ENCODE results near the gene SND1.

SND1 gene

DNA sequence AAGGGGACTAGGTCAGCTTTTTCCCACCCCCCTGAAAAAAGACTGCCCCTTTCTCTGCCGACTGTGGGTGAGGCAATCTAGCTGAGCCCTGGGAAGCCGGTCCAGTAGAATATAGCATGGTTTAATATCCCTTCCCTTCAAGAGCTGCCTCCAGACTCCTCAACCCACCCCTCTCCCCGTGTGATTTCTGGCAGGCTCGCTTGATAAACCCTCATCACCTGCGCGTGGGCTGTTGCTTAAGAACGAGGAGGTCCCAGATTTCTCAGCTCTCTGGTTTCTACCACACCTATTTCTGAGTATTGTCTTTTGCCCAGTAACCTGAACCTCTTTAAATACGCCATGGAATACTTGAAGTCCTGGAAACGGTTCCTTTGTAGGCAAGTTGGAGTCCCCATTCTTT, 381.3 kb downstream of the SND1 start:
- DNase-seq, result no peak

GRCh38 chr7:128034825-128035224, 382.8 kb downstream of the SND1 start:
- no peak for DNase-seq

- no peak for DNase-seq
Observed at GRCh38 chr7:128035712-128036111, 383.7 kb downstream of the SND1 start.

DNA sequence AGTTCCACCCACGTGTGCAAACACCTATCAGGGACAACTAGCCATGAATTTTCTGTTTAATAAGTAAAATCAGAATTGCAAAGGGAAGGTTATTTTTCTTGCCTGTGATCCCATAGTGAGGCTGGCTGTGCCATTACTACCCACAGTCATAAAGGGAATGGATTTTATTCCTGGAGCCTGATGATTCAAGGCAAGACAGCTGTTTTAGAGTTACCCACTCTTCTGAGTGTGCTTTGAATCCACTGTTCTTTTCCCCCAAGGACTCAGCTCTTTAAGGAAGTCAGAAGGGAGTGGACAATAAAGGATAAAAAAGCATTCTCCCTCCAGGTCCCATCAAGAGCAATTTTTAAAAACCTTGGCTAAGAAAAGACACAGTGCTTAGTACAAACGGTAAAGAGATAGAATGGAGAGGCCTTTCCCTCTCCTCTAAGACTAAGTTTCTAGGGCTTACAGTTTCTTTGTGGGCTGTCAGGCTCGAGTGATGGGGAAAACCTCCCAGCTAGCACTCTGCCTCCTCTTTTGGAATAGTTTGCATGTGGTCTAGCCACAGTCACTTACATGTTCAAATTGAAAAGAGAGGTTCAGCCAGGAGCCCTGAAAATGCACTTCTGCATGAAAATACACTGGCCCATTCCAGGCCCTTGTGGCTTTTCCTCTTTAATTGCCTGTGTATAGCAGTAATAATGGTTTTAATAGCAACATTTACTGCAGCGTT, 384.4 kb downstream of the SND1 start:
- no peak for DNase-seq

GRCh38 chr7:128037081-128037480, 385.1 kb downstream of the SND1 start:
- no peak for DNase-seq

GRCh38 chr7:128037880-128038619, 386.1 kb downstream of the SND1 start:
- no peak for DNase-seq

DNA sequence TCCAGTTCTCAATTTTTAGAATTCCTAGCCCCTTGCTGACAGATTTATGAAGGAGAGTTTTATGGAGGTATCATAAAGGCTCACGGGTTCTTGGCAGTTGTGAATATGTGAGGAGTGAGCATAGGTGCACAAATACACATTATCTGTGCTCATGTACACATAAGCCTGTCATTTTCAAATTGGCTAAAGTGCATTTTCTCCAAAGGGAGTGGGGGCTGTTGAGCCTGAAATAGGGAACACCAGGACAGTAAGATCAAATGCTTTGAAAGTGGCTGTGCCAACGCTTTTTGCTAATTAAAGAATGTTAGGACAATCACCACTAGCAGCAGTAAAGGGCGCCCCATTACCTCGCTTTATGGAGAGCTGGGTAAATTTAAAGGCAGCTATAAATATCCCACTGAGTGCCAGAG, 387.6 kb downstream of the SND1 start:
- DNase-seq, result peak; percentile 56

- DNase-seq, result no peak
Observed at GRCh38 chr7:128040205-128040604, 388.2 kb downstream of the SND1 start.

- DNase-seq, result no peak
Observed at GRCh38 chr7:128041203-128041602, 389.2 kb downstream of the SND1 start.

DNA sequence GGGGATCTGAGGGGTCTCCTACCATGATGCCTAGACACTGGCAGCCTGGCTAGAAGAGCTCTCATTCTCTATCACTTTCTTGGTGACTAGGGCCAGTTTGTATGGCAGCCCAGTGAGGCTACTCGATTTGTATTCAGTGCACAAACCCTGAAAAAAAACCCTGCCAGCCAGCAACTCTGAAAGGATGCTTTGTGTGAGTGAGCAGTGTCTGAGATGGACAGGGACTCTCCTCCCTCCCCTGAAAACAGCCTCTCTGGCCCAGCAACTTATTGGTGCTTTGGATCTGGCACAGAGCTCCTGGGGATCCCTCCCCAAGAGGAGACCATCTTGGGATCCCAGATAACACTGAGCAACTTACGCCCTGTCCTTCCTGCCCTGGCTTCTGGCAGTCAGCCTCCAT, 390.0 kb downstream of the SND1 start:
- DNase-seq, result no peak

GRCh38 chr7:128044064-128044463, 392.1 kb downstream of the SND1 start:
- DNase-seq, result no peak

DNA sequence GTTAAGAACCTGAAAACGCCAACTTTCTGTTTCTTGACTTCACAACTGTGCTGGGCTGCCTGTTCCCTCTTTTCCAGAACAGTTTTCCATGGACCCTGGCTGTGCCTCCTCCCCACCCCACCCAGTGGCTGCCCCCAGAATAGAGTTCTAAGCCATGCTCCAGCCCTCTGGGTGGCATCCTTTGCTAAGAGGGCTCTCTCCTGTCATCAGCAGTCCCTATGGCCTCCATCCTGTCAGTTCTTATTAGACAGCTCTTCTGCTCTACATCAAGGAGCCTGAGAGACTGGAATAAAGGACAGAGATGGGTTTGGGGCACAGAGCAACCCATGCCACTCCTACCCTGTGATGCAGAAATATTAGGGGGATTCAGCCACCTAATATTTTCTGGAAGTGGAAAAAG, 393.2 kb downstream of the SND1 start:
- no peak for DNase-seq

- no peak for DNase-seq
Observed at GRCh38 chr7:128045766-128046165, 393.8 kb downstream of the SND1 start.

GRCh38 chr7:128052404-128052803, 400.4 kb downstream of the SND1 start:
- no peak for DNase-seq

DNA sequence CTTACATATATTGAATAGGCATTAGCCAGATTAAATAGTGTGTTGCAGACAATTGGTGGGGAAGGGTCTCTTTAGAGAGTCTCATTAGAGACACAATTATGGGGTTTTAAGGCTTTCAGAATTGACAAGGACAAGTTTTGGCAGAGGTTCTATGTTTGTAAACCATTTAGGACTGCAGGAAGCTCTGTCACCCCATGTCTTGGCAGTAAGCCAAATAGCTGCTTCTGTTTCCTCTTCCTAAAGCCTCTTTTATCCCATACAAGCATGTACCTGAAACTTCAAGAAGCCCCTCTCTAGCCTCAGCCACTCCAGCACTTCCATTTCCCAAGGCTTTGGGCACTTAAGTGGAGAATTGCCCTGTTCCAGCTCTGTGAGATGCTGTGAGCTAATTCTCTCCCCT, 401.0 kb downstream of the SND1 start:
- peak; percentile 95 for DNase-seq

DNA sequence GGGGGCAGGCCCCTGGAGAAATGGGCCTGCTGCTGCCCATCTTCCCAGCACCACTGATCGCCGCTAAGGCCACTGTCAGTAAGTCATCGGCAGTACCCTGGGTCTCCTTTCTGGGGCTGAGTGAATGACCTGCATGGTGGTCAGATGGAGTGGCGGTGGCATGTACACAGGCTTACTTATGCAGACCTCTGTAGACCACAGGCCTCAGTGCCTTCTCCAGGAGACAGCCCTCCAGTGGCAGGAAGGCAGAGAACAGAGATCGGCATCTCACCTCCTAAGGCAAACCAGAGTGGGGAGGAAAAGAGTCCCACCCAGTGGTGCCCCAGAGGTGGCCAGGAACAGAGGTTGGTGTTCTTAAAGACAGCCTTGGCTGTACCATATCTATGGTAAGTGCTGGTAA, 402.0 kb downstream of the SND1 start:
- DNase-seq, result no peak

GRCh38 chr7:128054511-128054910, 402.5 kb downstream of the SND1 start:
- DNase-seq, result no peak

- no peak for DNase-seq
Observed at GRCh38 chr7:128055637-128056036, 403.6 kb downstream of the SND1 start.

GRCh38 chr7:128056901-128057300, 404.9 kb downstream of the SND1 start:
- no peak for DNase-seq

DNA sequence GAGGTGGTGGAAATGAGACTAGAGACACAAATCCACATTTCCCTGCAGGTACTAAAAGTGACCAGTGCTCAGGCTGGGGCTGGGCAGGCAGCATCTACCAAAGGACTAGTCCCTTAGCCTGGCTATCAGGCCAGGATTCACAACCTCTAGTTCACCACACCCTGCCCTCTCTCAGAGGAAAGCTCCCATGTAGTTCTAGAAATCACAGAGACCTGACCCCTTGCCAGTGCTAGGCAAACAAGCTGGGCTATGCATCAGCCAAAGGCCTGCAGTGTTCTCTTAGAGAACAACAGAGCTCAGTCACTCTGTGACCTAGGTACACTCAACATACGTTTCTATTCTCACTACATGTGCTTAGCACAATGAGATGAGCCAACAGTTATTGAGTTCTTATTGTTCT, 405.9 kb downstream of the SND1 start:
- DNase-seq, result no peak

DNA sequence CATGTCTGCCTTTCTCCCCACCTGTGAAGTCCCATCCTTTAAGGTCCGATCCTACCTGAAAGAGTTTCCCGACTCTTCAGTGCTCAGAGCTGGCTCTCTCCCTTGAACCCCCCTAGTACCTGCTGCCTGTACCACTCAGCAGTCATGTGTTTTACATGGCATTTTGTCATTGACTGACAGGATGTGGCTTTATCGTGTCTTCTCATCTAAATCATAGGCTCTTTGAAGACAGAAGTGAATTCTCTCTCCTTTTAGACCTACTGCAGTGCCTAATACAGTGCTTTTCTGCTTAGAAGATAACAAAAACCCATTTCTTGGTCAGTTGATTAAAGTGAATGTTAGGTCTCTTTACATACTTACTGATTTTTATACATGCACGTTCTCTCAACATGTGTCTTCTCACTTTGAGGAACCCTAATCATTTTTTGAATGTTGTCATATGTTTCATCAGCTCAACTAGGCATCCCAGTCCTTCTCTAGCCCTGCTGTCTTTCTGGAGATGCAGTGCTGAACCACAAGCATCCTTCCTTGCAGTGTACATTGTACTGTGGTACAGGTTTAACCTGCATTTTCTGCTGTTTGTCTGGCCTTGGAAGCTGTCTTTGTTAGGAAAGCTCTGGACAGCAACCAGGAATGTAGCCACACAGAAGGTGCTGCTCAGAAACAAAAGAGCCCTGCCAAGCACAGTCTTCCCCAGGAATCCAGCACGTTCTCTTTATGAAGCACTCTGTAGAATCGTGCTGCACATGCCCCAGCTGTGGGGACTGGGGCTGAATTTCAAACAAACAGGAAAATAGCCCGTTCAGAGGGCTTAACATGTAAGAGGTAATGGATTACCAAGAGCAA, 407.4 kb downstream of the SND1 start:
- no peak for DNase-seq

DNA sequence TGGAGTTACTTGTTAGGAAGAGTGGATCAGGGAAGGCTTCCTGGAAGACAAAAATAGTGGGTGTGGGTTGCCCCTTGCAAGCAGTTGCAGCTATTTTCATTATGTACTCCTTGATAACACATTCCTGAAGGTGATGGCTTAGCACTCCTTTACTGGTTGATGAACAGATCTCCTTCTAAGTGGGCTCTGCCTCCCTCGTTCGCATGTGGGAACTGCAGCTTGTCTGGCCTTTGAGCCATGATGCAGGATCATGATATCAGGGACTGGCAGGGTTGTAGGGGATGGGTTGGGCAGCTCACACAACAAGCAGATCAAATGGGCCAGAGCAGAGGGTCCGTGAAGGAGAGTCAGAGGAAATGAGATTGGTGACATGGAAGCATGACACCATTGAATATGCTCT, 408.0 kb downstream of the SND1 start:
- DNase-seq, result no peak

- DNase-seq, result no peak
Observed at GRCh38 chr7:128063088-128063487, 411.1 kb downstream of the SND1 start.

GRCh38 chr7:128065872-128066271, 413.9 kb downstream of the SND1 start:
- no peak for DNase-seq

All from NCI-H2081 treated with DMSO at 0.1 percent for 48 hours (cell line).